ENCODE data around the gene ARHGDIG.

ARHGDIG gene

DNA sequence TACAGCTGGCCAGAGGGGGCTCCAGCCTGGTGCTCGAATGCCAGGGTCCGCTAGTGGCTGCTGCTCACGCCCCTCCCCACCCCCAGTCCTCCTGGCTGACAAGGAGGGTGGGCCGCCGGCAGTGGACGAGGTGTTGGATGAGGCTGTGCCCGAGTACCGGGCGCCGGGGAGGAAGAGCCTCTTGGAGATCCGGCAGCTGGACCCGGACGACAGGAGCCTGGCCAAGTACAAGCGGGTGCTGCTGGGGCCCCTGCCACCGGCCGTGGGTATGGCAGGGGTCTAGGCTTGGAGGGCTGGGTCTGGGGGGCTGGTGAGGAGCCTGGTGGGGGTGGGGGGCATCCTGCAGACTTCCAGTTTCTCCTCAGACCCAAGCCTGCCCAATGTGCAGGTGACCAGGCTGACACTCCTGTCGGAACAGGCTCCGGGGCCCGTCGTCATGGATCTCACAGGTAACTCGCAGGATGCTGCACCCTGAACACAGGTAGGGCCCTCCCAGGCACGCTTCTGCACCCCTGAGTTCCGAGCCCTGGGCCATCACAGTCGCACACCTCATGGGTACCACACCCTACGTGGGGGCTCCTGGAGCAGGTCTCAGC lies 1.4 kb downstream of the ARHGDIG start:
- TF ChIP-seq GABPA (IDR thresholded peaks at IDR 0.05; ENCODE audit: low read depth) (no peak), POLR2AphosphoS5 (IDR thresholded peaks at IDR 0.05; ENCODE audit: low read depth) (no peak), SPI1 (IDR thresholded peaks at IDR 0.05; ENCODE audit: borderline replicate concordance, low read depth) (no peak)
- TF ChIP-seq, protein P1, sequence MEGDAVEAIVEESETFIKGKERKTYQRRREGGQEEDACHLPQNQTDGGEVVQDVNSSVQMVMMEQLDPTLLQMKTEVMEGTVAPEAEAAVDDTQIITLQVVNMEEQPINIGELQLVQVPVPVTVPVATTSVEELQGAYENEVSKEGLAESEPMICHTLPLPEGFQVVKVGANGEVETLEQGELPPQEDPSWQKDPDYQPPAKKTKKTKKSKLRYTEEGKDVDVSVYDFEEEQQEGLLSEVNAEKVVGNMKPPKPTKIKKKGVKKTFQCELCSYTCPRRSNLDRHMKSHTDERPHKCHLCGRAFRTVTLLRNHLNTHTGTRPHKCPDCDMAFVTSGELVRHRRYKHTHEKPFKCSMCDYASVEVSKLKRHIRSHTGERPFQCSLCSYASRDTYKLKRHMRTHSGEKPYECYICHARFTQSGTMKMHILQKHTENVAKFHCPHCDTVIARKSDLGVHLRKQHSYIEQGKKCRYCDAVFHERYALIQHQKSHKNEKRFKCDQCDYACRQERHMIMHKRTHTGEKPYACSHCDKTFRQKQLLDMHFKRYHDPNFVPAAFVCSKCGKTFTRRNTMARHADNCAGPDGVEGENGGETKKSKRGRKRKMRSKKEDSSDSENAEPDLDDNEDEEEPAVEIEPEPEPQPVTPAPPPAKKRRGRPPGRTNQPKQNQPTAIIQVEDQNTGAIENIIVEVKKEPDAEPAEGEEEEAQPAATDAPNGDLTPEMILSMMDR (IDR thresholded peaks at IDR 0.05; ENCODE audit: insufficient read depth, low read length), result no peak
- TF ChIP-seq, protein P2, sequence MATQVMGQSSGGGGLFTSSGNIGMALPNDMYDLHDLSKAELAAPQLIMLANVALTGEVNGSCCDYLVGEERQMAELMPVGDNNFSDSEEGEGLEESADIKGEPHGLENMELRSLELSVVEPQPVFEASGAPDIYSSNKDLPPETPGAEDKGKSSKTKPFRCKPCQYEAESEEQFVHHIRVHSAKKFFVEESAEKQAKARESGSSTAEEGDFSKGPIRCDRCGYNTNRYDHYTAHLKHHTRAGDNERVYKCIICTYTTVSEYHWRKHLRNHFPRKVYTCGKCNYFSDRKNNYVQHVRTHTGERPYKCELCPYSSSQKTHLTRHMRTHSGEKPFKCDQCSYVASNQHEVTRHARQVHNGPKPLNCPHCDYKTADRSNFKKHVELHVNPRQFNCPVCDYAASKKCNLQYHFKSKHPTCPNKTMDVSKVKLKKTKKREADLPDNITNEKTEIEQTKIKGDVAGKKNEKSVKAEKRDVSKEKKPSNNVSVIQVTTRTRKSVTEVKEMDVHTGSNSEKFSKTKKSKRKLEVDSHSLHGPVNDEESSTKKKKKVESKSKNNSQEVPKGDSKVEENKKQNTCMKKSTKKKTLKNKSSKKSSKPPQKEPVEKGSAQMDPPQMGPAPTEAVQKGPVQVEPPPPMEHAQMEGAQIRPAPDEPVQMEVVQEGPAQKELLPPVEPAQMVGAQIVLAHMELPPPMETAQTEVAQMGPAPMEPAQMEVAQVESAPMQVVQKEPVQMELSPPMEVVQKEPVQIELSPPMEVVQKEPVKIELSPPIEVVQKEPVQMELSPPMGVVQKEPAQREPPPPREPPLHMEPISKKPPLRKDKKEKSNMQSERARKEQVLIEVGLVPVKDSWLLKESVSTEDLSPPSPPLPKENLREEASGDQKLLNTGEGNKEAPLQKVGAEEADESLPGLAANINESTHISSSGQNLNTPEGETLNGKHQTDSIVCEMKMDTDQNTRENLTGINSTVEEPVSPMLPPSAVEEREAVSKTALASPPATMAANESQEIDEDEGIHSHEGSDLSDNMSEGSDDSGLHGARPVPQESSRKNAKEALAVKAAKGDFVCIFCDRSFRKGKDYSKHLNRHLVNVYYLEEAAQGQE (IDR thresholded peaks at IDR 0.05; ENCODE audit: insufficient replicate concordance, low read depth), result no peak
- no peak overlapping the region for H3K27ac ChIP-seq (replicated peaks)
- no peak for DNase-seq (ENCODE audit: low read depth in 1 of 2, low spot score in 1 of 2)
- peaks cover 22% of the 10 kb centered on the region for H3K27me3 ChIP-seq (ENCODE audit: insufficient read depth, poor library complexity, severe bottlenecking)
- no peak overlapping the region for H3K4me3 ChIP-seq (replicated peaks; ENCODE audit: insufficient read depth, low read length)

DNA sequence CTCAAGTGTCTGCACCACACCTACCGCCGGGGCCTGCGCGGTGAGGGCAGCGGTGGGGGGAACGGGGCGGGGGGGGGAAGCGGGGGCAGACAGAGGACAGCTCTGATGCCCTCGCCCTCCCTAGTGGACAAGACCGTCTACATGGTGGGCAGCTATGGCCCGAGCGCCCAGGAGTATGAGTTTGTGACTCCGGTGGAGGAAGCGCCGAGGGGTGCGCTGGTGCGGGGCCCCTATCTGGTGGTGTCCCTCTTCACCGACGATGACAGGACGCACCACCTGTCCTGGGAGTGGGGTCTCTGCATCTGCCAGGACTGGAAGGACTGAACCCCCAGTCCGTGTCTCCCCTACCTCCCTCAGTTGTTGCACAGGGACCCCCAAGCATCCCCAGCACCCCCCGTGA lies 2.1 kb downstream of the ARHGDIG start:
- no peak for DNase-seq (ENCODE audit: low read depth in 1 of 2, low spot score in 1 of 2)
- Histone ChIP-seq H3K4me3 (replicated peaks; ENCODE audit: insufficient read depth, low read length) (no peak overlapping the region), H3K27ac (replicated peaks) (no peak overlapping the region), H3K27me3 (ENCODE audit: insufficient read depth, poor library complexity, severe bottlenecking) (peaks cover 18% of the 10 kb centered on the region)
- no peak for TF ChIP-seq SPI1 (IDR thresholded peaks at IDR 0.05; ENCODE audit: borderline replicate concordance, low read depth)
- TF ChIP-seq GABPA (IDR thresholded peaks at IDR 0.05; ENCODE audit: low read depth), result no peak
- TF ChIP-seq POLR2AphosphoS5 (IDR thresholded peaks at IDR 0.05; ENCODE audit: low read depth), result no peak
- TF ChIP-seq, protein P1 (IDR thresholded peaks at IDR 0.05; ENCODE audit: insufficient read depth, low read length), result no peak
- TF ChIP-seq, protein P2 (IDR thresholded peaks at IDR 0.05; ENCODE audit: insufficient replicate concordance, low read depth), result no peak

DNA sequence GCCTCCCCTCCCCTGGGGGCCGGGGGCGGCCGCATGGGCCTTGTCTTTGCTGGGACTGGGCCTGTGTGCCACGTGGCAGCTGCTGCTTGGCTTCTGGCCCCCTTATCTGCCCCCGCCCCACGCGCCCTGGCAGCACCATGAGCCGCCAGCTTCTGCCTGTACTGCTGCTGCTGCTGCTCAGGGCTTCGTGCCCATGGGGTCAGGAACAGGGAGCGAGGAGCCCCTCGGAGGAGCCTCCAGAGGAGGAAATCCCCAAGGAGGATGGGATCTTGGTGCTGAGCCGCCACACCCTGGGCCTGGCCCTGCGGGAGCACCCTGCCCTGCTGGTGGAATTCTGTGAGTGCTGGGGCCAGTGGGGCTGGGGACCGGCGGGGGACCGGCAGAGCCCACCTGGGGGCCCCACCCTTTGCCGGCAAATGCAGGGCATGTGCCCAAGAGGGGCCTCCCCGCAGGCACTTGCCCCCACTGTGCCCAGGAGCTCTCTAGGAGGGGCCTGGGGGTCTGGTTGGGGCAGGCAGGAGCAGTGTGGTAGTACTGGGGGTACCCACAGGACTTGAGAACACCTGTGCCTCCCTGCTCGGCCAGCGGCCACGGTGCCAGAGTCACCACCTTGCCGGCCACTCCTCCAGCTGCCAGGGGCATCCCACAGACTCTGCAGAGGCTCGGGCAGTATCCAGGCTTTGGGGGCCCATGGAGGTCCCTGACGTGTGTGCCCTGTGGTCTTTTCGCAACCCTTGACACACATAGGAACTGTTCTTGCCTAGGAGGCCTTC lies 2.8 kb downstream of the ARHGDIG start, which contains the start of gene PDIA2:
PDIA2 (plus strand) TSS at position 132 of the 773 bp plus-strand sequence; CDS start at position 138, 6 bp downstream.
- H3K4me3 ChIP-seq (replicated peaks; ENCODE audit: insufficient read depth, low read length), result no peak within 1 kb of the TSS
- DNase-seq (ENCODE audit: low read depth in 1 of 2, low spot score in 1 of 2), result no peak
- H3K27me3 ChIP-seq (ENCODE audit: insufficient read depth, poor library complexity, severe bottlenecking), result peaks cover 18% of the 10 kb centered on the region
- no peak for TF ChIP-seq SPI1 (IDR thresholded peaks at IDR 0.05; ENCODE audit: borderline replicate concordance, low read depth)
- no peak within 1 kb of the TSS for H3K27ac ChIP-seq (replicated peaks)

Measured in HL-60 (cell line).